ENCODE results near the gene FUT8.

FUT8 gene

GRCh38 chr14:65496178-65496993, 83.9 kb downstream of the FUT8 start:
- no peak for DNase-seq

GRCh38 chr14:65499138-65499537, 86.6 kb downstream of the FUT8 start:
- DNase-seq = no peak

GRCh38 chr14:65500075-65500474, 87.5 kb downstream of the FUT8 start:
- no peak for DNase-seq

- DNase-seq = no peak
Observed at GRCh38 chr14:65501328-65501727, 88.8 kb downstream of the FUT8 start.

GRCh38 chr14:65502676-65503124, 90.2 kb downstream of the FUT8 start:
- DNase-seq = no peak

GRCh38 chr14:65503771-65504170, 91.2 kb downstream of the FUT8 start:
- no peak for DNase-seq

- peak; percentile 30 to 84 for DNase-seq
Observed at GRCh38 chr14:65506801-65507200, 94.3 kb downstream of the FUT8 start.

GRCh38 chr14:65509842-65510241, 97.3 kb downstream of the FUT8 start:
- DNase-seq = no peak

GRCh38 chr14:65513671-65514070, 101.1 kb downstream of the FUT8 start:
- no peak for DNase-seq

GRCh38 chr14:65517635-65518542, 105.4 kb downstream of the FUT8 start:
- DNase-seq = no peak

- DNase-seq = no peak
Observed at GRCh38 chr14:65528069-65528468, 115.5 kb downstream of the FUT8 start.

- no peak for DNase-seq
Observed at GRCh38 chr14:65531148-65531547, 118.6 kb downstream of the FUT8 start.

GRCh38 chr14:65533736-65534404, 121.3 kb downstream of the FUT8 start:
- DNase-seq = no peak

GRCh38 chr14:65536781-65537423, 124.4 kb downstream of the FUT8 start:
- DNase-seq = no peak

- DNase-seq = peak in 1 of 2 experiments; percentile 10
Observed at GRCh38 chr14:65548878-65549277, 136.3 kb downstream of the FUT8 start.

- no peak for DNase-seq
Observed at GRCh38 chr14:65549429-65549828, 136.9 kb downstream of the FUT8 start.

- no peak for DNase-seq
Observed at GRCh38 chr14:65550779-65551643, 138.5 kb downstream of the FUT8 start.

GRCh38 chr14:65552724-65553123, 140.2 kb downstream of the FUT8 start:
- DNase-seq = no peak

- DNase-seq = no peak
Observed at GRCh38 chr14:65554837-65555236, 142.3 kb downstream of the FUT8 start.

- DNase-seq = no peak
Observed at GRCh38 chr14:65555358-65555757, 142.8 kb downstream of the FUT8 start.

- no peak for DNase-seq
Observed at GRCh38 chr14:65558363-65558762, 145.8 kb downstream of the FUT8 start.
